ENCODE data around the gene NKAIN2.

The NKAIN2 gene

GRCh38 chr6:124829822-124830221 lies 1026.2 kb downstream of the NKAIN2 start:
- no peak for DNase-seq (ENCODE audit: low spot score)

- no peak for DNase-seq (ENCODE audit: low spot score)
These were observed 1026.8 kb downstream of the NKAIN2 start for GRCh38 chr6:124830506-124830905.

GRCh38 chr6:124854338-124854922 lies 1050.8 kb downstream of the NKAIN2 start:
- DNase-seq (ENCODE audit: low spot score) = no peak

- no peak for DNase-seq (ENCODE audit: low spot score)
These were observed 1054.1 kb downstream of the NKAIN2 start for GRCh38 chr6:124857746-124858145.

- DNase-seq (ENCODE audit: low spot score) = no peak
These were observed 1054.9 kb downstream of the NKAIN2 start for GRCh38 chr6:124858564-124858963.

- no peak for DNase-seq (ENCODE audit: low spot score)
These were observed 1055.7 kb downstream of the NKAIN2 start for GRCh38 chr6:124859366-124859765.

GRCh38 chr6:124866040-124866439 lies 1062.4 kb downstream of the NKAIN2 start:
- DNase-seq (ENCODE audit: low spot score) = no peak

- no peak for DNase-seq (ENCODE audit: low spot score)
These were observed 1063.5 kb downstream of the NKAIN2 start for GRCh38 chr6:124867121-124867520.

- no peak for DNase-seq (ENCODE audit: low spot score)
These were observed 1064.8 kb downstream of the NKAIN2 start for GRCh38 chr6:124868481-124868880.

GRCh38 chr6:124869416-124869815 lies 1065.8 kb downstream of the NKAIN2 start:
- DNase-seq (ENCODE audit: low spot score) = no peak

- peak; percentile 31 for DNase-seq (ENCODE audit: low spot score)
These were observed 1067.2 kb downstream of the NKAIN2 start for GRCh38 chr6:124870611-124871459.

- no peak for DNase-seq (ENCODE audit: low spot score)
These were observed 1068.8 kb downstream of the NKAIN2 start for GRCh38 chr6:124872361-124873065.

- DNase-seq (ENCODE audit: low spot score) = no peak
These were observed 1069.4 kb downstream of the NKAIN2 start for GRCh38 chr6:124873066-124873410.

Data from Ammon's horn (tissue), 1 donor.